Activated CD4-positive, CD25-positive, alpha-beta regulatory T cell (primary cell): Measurements from ENCODE around the gene SHC3.
"Not testable (repeated sequence)": the region's sequence is repeated elsewhere in the genome, so short reads cannot be mapped to it uniquely, and the experiment has no call there.

Experiments
- DNase-seq, 4 experiments: peaks; one replicate each; lab custom pipeline; 2025; lab: John Stamatoyannopoulos, UW

The SHC3 gene

GRCh38 chr9:89177944-89178829, at the start of gene SHC3:
TSS of gene SHC3 (minus strand) at chr9:89178818. CDS start at chr9:89178460, 358 bp downstream.
- DNase-seq: no peak

- DNase-seq: no peak
These were observed 47.4 kb upstream of the SHC3 start for GRCh38 chr9:89225991-89226471.

GRCh38 chr9:89225587-89225986, 47.0 kb upstream of the SHC3 start:
- no peak for DNase-seq

- no peak for DNase-seq
These were observed 46.4 kb upstream of the SHC3 start for GRCh38 chr9:89225036-89225435.

- DNase-seq: no peak
These were observed 46.0 kb upstream of the SHC3 start for GRCh38 chr9:89224633-89225032.

- no peak for DNase-seq
These were observed 44.9 kb upstream of the SHC3 start for GRCh38 chr9:89223396-89223977.

GRCh38 chr9:89219637-89220036, 41.0 kb upstream of the SHC3 start:
- no peak for DNase-seq

- DNase-seq: no peak
These were observed 39.7 kb upstream of the SHC3 start for GRCh38 chr9:89218040-89218928.

GRCh38 chr9:89215342-89215741, 36.7 kb upstream of the SHC3 start:
- no peak for DNase-seq

- DNase-seq: no peak
These were observed 34.8 kb upstream of the SHC3 start for GRCh38 chr9:89213396-89213880.

GRCh38 chr9:89212171-89212570, 33.6 kb upstream of the SHC3 start:
- DNase-seq: no peak

GRCh38 chr9:89209311-89209710, 30.7 kb upstream of the SHC3 start:
- DNase-seq: not testable (repeated sequence)

- no peak for DNase-seq
These were observed 28.4 kb upstream of the SHC3 start for GRCh38 chr9:89207026-89207425.

- no peak for DNase-seq
These were observed 26.2 kb upstream of the SHC3 start for GRCh38 chr9:89204801-89205200.

GRCh38 chr9:89195131-89195797, 16.6 kb upstream of the SHC3 start:
- DNase-seq: no peak

- DNase-seq: no peak
These were observed 16.0 kb upstream of the SHC3 start for GRCh38 chr9:89194421-89195130.

GRCh38 chr9:89191004-89191403, 12.4 kb upstream of the SHC3 start:
- DNase-seq: no peak

GRCh38 chr9:89189215-89189614, 10.6 kb upstream of the SHC3 start:
- DNase-seq: no peak

GRCh38 chr9:89187950-89188349, 9.3 kb upstream of the SHC3 start:
- no peak for DNase-seq

- no peak for DNase-seq
These were observed 8.9 kb upstream of the SHC3 start for GRCh38 chr9:89187541-89187940.

GRCh38 chr9:89186960-89187359, 8.3 kb upstream of the SHC3 start:
- no peak for DNase-seq
